GM23338 (cell line): ENCODE results near the gene HOXD9. TPM values are rescaled to one million over a fixed set of nuclear protein-coding genes. Genes with fewer than 3 reads are reported as not detected.

ENCODE experiments used
- ATAC-seq: fragments of 200-7000 bp; cut with Tn5 transposase; 3 replicates; pipeline ENCODE4 v1.9.1; 2020
- DNase-seq: peaks from one replicate; pipeline ENCODE4 v3.0.0-alpha.2; 2015; ENCODE audit warnings: low spot score
- H2AFZ ChIP-seq: fragments of 200-600 bp; sonication (generic); 2 replicates; pipeline ENCODE4 v1.8.0; 2016; ENCODE audit warnings: antibody characterized with exemption, mild to moderate bottlenecking, moderate library complexity
- H3F3A ChIP-seq: fragments of 200-600 bp; sonication (generic); replicated peaks from 2 replicates; pipeline ENCODE4 v1.8.0; 2017; ENCODE audit warnings: antibody characterized with exemption, mixed run types, low read depth
- H3K27ac ChIP-seq: fragments of 200-600 bp; sonication (generic); 2 replicates; pipeline ENCODE4 v1.6.1; 2016; ENCODE audit warnings: low read depth
- H3K27me3 ChIP-seq: fragments of 200-600 bp; sonication (generic); 2 replicates; pipeline ENCODE4 v1.8.0; 2016; ENCODE audit warnings: mild to moderate bottlenecking, mixed run types, moderate library complexity; ENCODE audit not compliant: insufficient read depth
- H3K36me3 ChIP-seq: fragments of 200-600 bp; sonication (generic); 2 replicates; pipeline ENCODE4 v1.8.0; 2016; ENCODE audit warnings: mild to moderate bottlenecking; ENCODE audit not compliant: insufficient read depth
- H3K4me1 ChIP-seq: fragments of 200-600 bp; sonication (generic); 2 replicates; pipeline ENCODE4 v1.8.0; 2016; ENCODE audit warnings: mild to moderate bottlenecking, moderate library complexity; ENCODE audit not compliant: insufficient read depth
- H3K4me2 ChIP-seq: fragments of 200-600 bp; sonication (generic); 2 replicates; pipeline ENCODE4 v1.7.1; 2017; ENCODE audit warnings: mixed run types
- H3K4me3 ChIP-seq: fragments of 200-600 bp; sonication (generic); 2 replicates; pipeline ENCODE4 v1.6.1; 2016; ENCODE audit warnings: mixed run types
- H3K79me2 ChIP-seq: fragments of 200-600 bp; sonication (generic); replicated peaks from 2 replicates; pipeline ENCODE4 v1.8.0; 2017; ENCODE audit warnings: mild to moderate bottlenecking; ENCODE audit not compliant: insufficient read depth
- H3K9me2 ChIP-seq: fragments of 200-600 bp; sonication (generic); 2 replicates; pipeline ENCODE4 v1.8.0; 2017; ENCODE audit not compliant: insufficient read depth
- H4K20me1 ChIP-seq: fragments of 200-600 bp; sonication (generic); replicated peaks from 2 replicates; pipeline ENCODE4 v1.8.0; 2017; ENCODE audit warnings: mild to moderate bottlenecking; ENCODE audit not compliant: insufficient read depth
- H3K27ac Mint-ChIP-seq: 2 replicates; pipeline ENCODE4 v1.8.0; 2020; ENCODE audit warnings: inconsistent platforms, mild to moderate bottlenecking, moderate library complexity, mixed read lengths
- H3K27me3 Mint-ChIP-seq: 3 replicates; pipeline ENCODE4 v1.8.0; 2022; ENCODE audit warnings: low read depth, mild to moderate bottlenecking, moderate library complexity, mixed read lengths, inconsistent platforms; ENCODE audit not compliant: insufficient read depth, poor library complexity
- H3K36me3 Mint-ChIP-seq: 3 replicates; pipeline ENCODE4 v1.8.0; 2021; ENCODE audit warnings: low read depth, mild to moderate bottlenecking, inconsistent platforms, moderate library complexity, mixed read lengths
- H3K4me1 Mint-ChIP-seq: 3 replicates; pipeline ENCODE4 v1.8.0; 2020; ENCODE audit warnings: mild to moderate bottlenecking, inconsistent platforms, mixed read lengths
- H3K4me3 Mint-ChIP-seq: 3 replicates; pipeline ENCODE4 v1.8.0; 2021; ENCODE audit warnings: moderate library complexity, mild to moderate bottlenecking, inconsistent platforms, mixed read lengths
- H3K9me3 Mint-ChIP-seq: 3 replicates; pipeline ENCODE4 v1.8.0; 2020; ENCODE audit warnings: moderate library complexity, mild to moderate bottlenecking, inconsistent platforms, mixed read lengths
- CREB1 ChIP-seq: fragments of 250-450 bp; sonication (Bioruptor Pico); IDR thresholded peaks from 2 replicates; pipeline ENCODE4 v1.5.0; 2020; ENCODE audit warnings: low read depth, mild to moderate bottlenecking, moderate library complexity
- CTCF ChIP-seq, 2 experiments: fragments of 200-600 bp in 1 of 2; sonication (generic) in 1 of 2; conservative IDR thresholded peaks; 2 replicates each; pipeline versions ENCODE4 v1.5.1 to v1.6.1; 2016 to 2017; ENCODE audit warnings: antibody characterized with exemption in 2 of 2, low read depth in 2 of 2, mild to moderate bottlenecking in 2 of 2, moderate library complexity in 1 of 2
- ETS1 ChIP-seq: IDR thresholded peaks from 2 replicates; pipeline ENCODE4 v1.6.1; 2016; ENCODE audit warnings: antibody characterized with exemption
- EZH2phosphoT487 ChIP-seq: fragments of 200-600 bp; sonication (generic); IDR thresholded peaks from one replicate; pipeline ENCODE4 v1.8.1; 2018; ENCODE audit warnings: antibody characterized with exemption; ENCODE audit not compliant: unreplicated experiment
- JUNB ChIP-seq: IDR thresholded peaks from one replicate; pipeline ENCODE4 v1.6.1; 2016; ENCODE audit warnings: antibody characterized with exemption; ENCODE audit not compliant: unreplicated experiment
- NANOG ChIP-seq: IDR thresholded peaks from 2 replicates; pipeline ENCODE4 v1.6.1; 2016; ENCODE audit warnings: antibody characterized with exemption, borderline replicate concordance
- POLR2AphosphoS5 ChIP-seq: IDR thresholded peaks from 2 replicates; pipeline ENCODE4 v1.6.1; 2016; ENCODE audit warnings: antibody characterized with exemption, low read depth
- REST ChIP-seq: IDR thresholded peaks from one replicate; pipeline ENCODE4 v1.6.1; 2018; ENCODE audit warnings: antibody characterized with exemption; ENCODE audit not compliant: unreplicated experiment
- STAT1 ChIP-seq: IDR thresholded peaks from one replicate; pipeline ENCODE4 v1.6.1; 2016; ENCODE audit warnings: antibody characterized with exemption; ENCODE audit not compliant: unreplicated experiment
- ZNF114 ChIP-seq: fragments of 250-450 bp; sonication (Bioruptor Pico); IDR thresholded peaks from 2 replicates; pipeline ENCODE4 v1.5.0; 2020; ENCODE audit warnings: mild to moderate bottlenecking, moderate library complexity
- ZNF331 ChIP-seq: fragments of 250-450 bp; sonication (Bioruptor Pico); IDR thresholded peaks from 2 replicates; pipeline ENCODE4 v1.5.0; 2020; ENCODE audit warnings: low read depth, mild to moderate bottlenecking, moderate library complexity
- ZNF462 ChIP-seq: fragments of 250-450 bp; sonication (Bioruptor Pico); IDR thresholded peaks from 2 replicates; pipeline ENCODE4 v1.5.0; 2020; ENCODE audit warnings: mild to moderate bottlenecking, moderate library complexity
- polyA plus RNA-seq: library from polyadenylated mRNA; unstranded; fragments of >200 nt; fragmentation: Nextera tagmentation; extraction: Ambion mirVana; gene quantifications from 2 replicates; pipeline ENCODE4 v1.2.1, GENCODE V29; 2016
- total RNA-seq: library from RNA; depleted of rRNA; stranded (reverse); fragments of >200 nt; shearing (Covaris generic); gene quantifications from 2 replicates; pipeline ENCODE4 v1.2.3, GENCODE V29; 2014

HOXD9 gene
- total and polyA plus RNA-seq, 2 experiments from 2014 or later, result not detected

GRCh38 chr2:176167398-176167797, 44.9 kb downstream of the HOXD9 start:
- Histone ChIP-seq H3K79me2 (no peaks in the 10 kb centered on the region), H3F3A (peaks cover 16% of the 10 kb centered on the region), H3K4me3 (no peak overlapping the region), H2AFZ (no peak overlapping the region), H4K20me1 (peaks cover 48% of the 10 kb centered on the region), H3K4me1 (peaks cover 48% of the 10 kb centered on the region), H3K4me2 (no peak overlapping the region), H3K36me3 (no peaks in the 10 kb centered on the region; the same call in 1 of the 2 replicates), H3K27ac (no peak overlapping the region), H3K9me2 (no peaks in the 10 kb centered on the region), H3K27me3 (peaks cover 100% of the 10 kb centered on the region)
- Mint-ChIP-seq H3K9me3 (peaks cover 7% of the 10 kb centered on the region; the same call in 1 of the 3 replicates), H3K27ac (no peak overlapping the region), H3K27me3 (peaks cover 100% of the 10 kb centered on the region), H3K4me1 (peaks cover 39% of the 10 kb centered on the region), H3K36me3 (no peaks in the 10 kb centered on the region), H3K4me3 (no peak overlapping the region)
- ATAC-seq, result no peak
- TF ChIP-seq EZH2phosphoT487 (no peak), CTCF (conservative IDR thresholded peaks at IDR 0.05; ENCODE audit: low read depth in 2 of 2) (no peak), ZNF331 (CRISPR knock-in tag) (no peak), REST (no peak), ZNF462 (CRISPR knock-in tag) (no peak), STAT1 (no peak), JUNB (no peak), ETS1 (no peak), NANOG (no peak), POLR2AphosphoS5 (no peak), ZNF114 (CRISPR knock-in tag) (no peak), CREB1 (CRISPR knock-in tag) (no peak)
- no peak for DNase-seq
